Effector memory CD4-positive, alpha-beta T cell (primary cell): ENCODE data around the gene ATXN1.

Source experiments
- DNase-seq, 3 donors: peaks; one replicate each; pipeline ENCODE4 v3.0.0-alpha.2; 2020
- H3K27ac ChIP-seq: 2 replicates; pipeline ENCODE4 v1.7.0; 2013; ENCODE audit warnings: mild to moderate bottlenecking, low read length, moderate library complexity; ENCODE audit not compliant: insufficient read depth, poor library complexity, severe bottlenecking
- H3K27me3 ChIP-seq: replicated peaks from 2 replicates; pipeline ENCODE4 v1.7.0; 2013; ENCODE audit warnings: mild to moderate bottlenecking, low read length; ENCODE audit not compliant: insufficient read depth, control insufficient read depth, poor library complexity, severe bottlenecking
- H3K36me3 ChIP-seq: 2 replicates; pipeline ENCODE4 v1.7.0; 2013; ENCODE audit warnings: mild to moderate bottlenecking, low read length, moderate library complexity; ENCODE audit not compliant: control insufficient read depth, insufficient read depth
- H3K4me1 ChIP-seq: 2 replicates; pipeline ENCODE4 v1.7.0; 2013; ENCODE audit warnings: low read length, mild to moderate bottlenecking; ENCODE audit not compliant: control insufficient read depth, insufficient read depth, poor library complexity, severe bottlenecking
- H3K4me3 ChIP-seq: 2 replicates; pipeline ENCODE4 v1.7.0; 2013; ENCODE audit warnings: low read length, low read depth, mild to moderate bottlenecking; ENCODE audit not compliant: insufficient read depth, poor library complexity, severe bottlenecking
- H3K9me3 ChIP-seq: 2 replicates; pipeline ENCODE4 v1.7.0; 2013; ENCODE audit warnings: mild to moderate bottlenecking, low read length, moderate library complexity; ENCODE audit not compliant: control insufficient read depth

ATXN1 gene

GRCh38 chr6:16667509-16667908 lies 93.8 kb downstream of the ATXN1 start:
- H3K27me3 ChIP-seq, result no peaks in the 10 kb centered on the region
- no peak overlapping the region for H3K27ac ChIP-seq
- no peak for DNase-seq
- H3K9me3 ChIP-seq, result no peaks in the 10 kb centered on the region
- no peaks in the 10 kb centered on the region for H3K36me3 ChIP-seq
- no peak overlapping the region for H3K4me3 ChIP-seq
- H3K4me1 ChIP-seq, result peaks cover 20% of the 10 kb centered on the region

- no peak for DNase-seq
- no peak overlapping the region for H3K4me3 ChIP-seq
- no peaks in the 10 kb centered on the region for H3K27me3 ChIP-seq
- H3K27ac ChIP-seq, result no peak overlapping the region
- peaks cover 15% of the 10 kb centered on the region for H3K4me1 ChIP-seq
- no peaks in the 10 kb centered on the region for H3K36me3 ChIP-seq
- H3K9me3 ChIP-seq, result peaks cover 6% of the 10 kb centered on the region
These were observed 95.3 kb downstream of the ATXN1 start for GRCh38 chr6:16665992-16666391.

GRCh38 chr6:16665182-16665581 lies 96.1 kb downstream of the ATXN1 start:
- peaks cover 6% of the 10 kb centered on the region for H3K9me3 ChIP-seq
- DNase-seq, result no peak
- H3K27me3 ChIP-seq, result no peaks in the 10 kb centered on the region
- peaks cover 10% of the 10 kb centered on the region for H3K4me1 ChIP-seq
- no peak overlapping the region for H3K27ac ChIP-seq
- no peak overlapping the region for H3K4me3 ChIP-seq
- H3K36me3 ChIP-seq, result no peaks in the 10 kb centered on the region

- Histone ChIP-seq H3K27ac (no peak overlapping the region), H3K36me3 (no peaks in the 10 kb centered on the region), H3K9me3 (peaks cover 6% of the 10 kb centered on the region), H3K4me1 (peaks cover 3% of the 10 kb centered on the region), H3K4me3 (no peak overlapping the region), H3K27me3 (no peaks in the 10 kb centered on the region)
- no peak for DNase-seq
These were observed 97.4 kb downstream of the ATXN1 start for GRCh38 chr6:16663901-16664300.

- DNase-seq, result no peak
- Histone ChIP-seq H3K27me3 (no peaks in the 10 kb centered on the region), H3K4me1 (peaks cover 18% of the 10 kb centered on the region), H3K27ac (peak overlapping the region; percentile 6), H3K9me3 (peaks cover 6% of the 10 kb centered on the region), H3K36me3 (no peaks in the 10 kb centered on the region), H3K4me3 (no peak overlapping the region)
These were observed 101.1 kb downstream of the ATXN1 start for GRCh38 chr6:16660157-16660497.

GRCh38 chr6:16659466-16660156 lies 101.6 kb downstream of the ATXN1 start:
- Histone ChIP-seq H3K36me3 (no peaks in the 10 kb centered on the region), H3K4me1 (peaks cover 22% of the 10 kb centered on the region), H3K27ac (peak overlapping the region; percentile 40), H3K4me3 (no peak overlapping the region), H3K9me3 (peaks cover 6% of the 10 kb centered on the region), H3K27me3 (no peaks in the 10 kb centered on the region)
- DNase-seq, result no peak

- Histone ChIP-seq H3K27me3 (no peaks in the 10 kb centered on the region), H3K4me1 (peaks cover 33% of the 10 kb centered on the region), H3K4me3 (peak overlapping the region; percentile 8), H3K9me3 (peaks cover 6% of the 10 kb centered on the region), H3K27ac (peak overlapping the region; percentile 40), H3K36me3 (no peaks in the 10 kb centered on the region)
- no peak for DNase-seq
These were observed 102.8 kb downstream of the ATXN1 start for GRCh38 chr6:16658348-16659034.

- Histone ChIP-seq H3K36me3 (no peaks in the 10 kb centered on the region), H3K27me3 (no peaks in the 10 kb centered on the region), H3K27ac (peak overlapping the region; percentile 43), H3K4me1 (peaks cover 40% of the 10 kb centered on the region), H3K9me3 (peaks cover 6% of the 10 kb centered on the region), H3K4me3 (no peak overlapping the region)
- no peak for DNase-seq
These were observed 103.5 kb downstream of the ATXN1 start for GRCh38 chr6:16657768-16658167.

GRCh38 chr6:16656451-16656850 lies 104.8 kb downstream of the ATXN1 start:
- H3K36me3 ChIP-seq, result no peaks in the 10 kb centered on the region
- H3K4me1 ChIP-seq, result peaks cover 48% of the 10 kb centered on the region
- no peak overlapping the region for H3K4me3 ChIP-seq
- H3K9me3 ChIP-seq, result peaks cover 2% of the 10 kb centered on the region
- H3K27ac ChIP-seq, result peak overlapping the region; percentile 38
- DNase-seq, result no peak
- H3K27me3 ChIP-seq, result no peaks in the 10 kb centered on the region

GRCh38 chr6:16654701-16655100 lies 106.6 kb downstream of the ATXN1 start:
- Histone ChIP-seq H3K27me3 (no peaks in the 10 kb centered on the region), H3K36me3 (no peaks in the 10 kb centered on the region), H3K4me3 (no peak overlapping the region), H3K27ac (peak overlapping the region; percentile 53), H3K9me3 (no peaks in the 10 kb centered on the region), H3K4me1 (peaks cover 48% of the 10 kb centered on the region)
- DNase-seq, result no peak
